Cortex of kidney (tissue), 1 donor: ENCODE data around the gene HYAL1.
"Not testable (repeated sequence)": the region's sequence is repeated elsewhere in the genome, so short reads cannot be mapped to it uniquely, and the experiment has no call there.

Experiments
- DNase-seq: peaks from one replicate; lab custom pipeline; 2025; lab: John Stamatoyannopoulos, UW

HYAL1 gene

GRCh38 chr3:50272911-50273688 lies 30.3 kb downstream of the HYAL1 start:
- DNase-seq = no peak

GRCh38 chr3:50272538-50272910 lies 30.9 kb downstream of the HYAL1 start:
- DNase-seq = not testable (repeated sequence)

DNA sequence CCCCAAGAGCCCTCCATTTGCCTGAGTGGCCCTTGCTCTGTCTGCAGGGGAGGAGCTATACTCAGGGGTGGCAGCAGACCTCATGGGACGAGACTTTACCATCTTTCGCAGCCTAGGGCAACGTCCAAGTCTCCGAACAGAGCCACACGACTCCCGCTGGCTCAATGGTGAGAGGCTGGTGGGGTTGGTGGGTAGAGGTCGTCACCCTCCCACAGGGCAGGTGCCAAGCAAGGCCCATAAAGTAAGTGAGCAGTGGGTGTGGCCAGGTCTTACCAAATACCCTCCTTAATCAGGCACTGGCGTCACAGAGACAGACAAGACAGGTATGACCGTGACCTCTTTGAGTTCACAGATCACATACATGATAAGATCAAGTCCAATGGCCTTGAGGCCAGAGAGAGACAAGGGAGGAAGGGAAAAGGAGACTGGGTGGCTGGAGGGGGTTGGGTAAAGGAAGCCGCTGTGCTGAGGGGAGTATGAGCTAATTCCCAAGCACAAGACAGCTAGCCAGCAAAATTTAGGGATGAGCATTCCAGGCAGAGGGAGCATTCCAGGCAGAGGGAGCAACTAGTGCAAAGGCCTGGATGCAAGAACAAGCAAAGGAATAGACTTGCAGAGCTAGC lies 31.9 kb downstream of the HYAL1 start:
- no peak for DNase-seq

- no peak for DNase-seq
Observed at GRCh38 chr3:50270422-50271224, 32.8 kb downstream of the HYAL1 start.

DNA sequence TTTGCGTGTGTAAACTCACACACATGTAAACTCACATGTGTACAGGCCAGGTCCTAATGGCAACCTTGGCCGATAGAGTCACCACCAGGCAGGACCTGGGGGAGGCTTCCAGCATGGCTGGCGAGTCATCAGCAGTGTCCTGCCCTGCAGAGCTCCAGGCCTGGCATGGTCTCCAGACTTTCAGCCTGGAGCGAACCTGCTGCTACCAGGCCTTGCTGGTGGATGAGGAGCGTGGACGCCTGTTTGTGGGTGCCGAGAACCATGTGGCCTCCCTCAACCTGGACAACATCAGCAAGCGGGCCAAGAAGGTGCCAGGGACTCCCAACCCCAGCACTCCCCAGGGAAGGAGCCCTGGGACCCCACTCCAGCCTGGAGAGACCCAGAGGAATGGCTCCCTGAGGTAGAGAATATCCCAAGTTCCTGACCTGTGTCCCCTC lies 33.4 kb downstream of the HYAL1 start:
- no peak for DNase-seq

DNA sequence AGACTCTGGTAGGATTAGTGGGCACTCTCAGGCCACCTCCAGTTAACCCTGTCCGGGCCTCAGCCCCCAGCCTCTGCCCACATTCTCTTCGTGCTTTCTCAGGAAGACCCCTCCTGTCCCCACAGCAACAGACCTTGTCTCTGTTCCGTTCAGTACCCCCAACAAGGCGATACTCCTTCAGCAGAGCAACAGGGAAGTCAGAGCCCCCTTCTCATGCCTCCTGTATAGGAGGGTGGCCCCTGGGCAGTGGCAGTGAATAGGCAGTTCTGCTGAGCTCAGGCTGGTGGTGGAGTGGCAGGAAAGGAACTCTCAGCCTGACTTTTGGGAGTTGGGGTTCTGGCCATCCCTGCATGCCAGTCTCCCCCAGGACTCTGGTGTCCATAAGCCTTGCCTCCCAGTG lies 33.9 kb downstream of the HYAL1 start:
- no peak for DNase-seq

GRCh38 chr3:50268703-50269451 lies 34.5 kb downstream of the HYAL1 start, which contains the start of gene SEMA3B:
Gene SEMA3B (plus strand): TSS chr3:50269147. CDS start chr3:50269241, 94 bp downstream.
- no peak for DNase-seq

GRCh38 chr3:50268276-50268675 lies 35.1 kb downstream of the HYAL1 start:
- DNase-seq = no peak

DNA sequence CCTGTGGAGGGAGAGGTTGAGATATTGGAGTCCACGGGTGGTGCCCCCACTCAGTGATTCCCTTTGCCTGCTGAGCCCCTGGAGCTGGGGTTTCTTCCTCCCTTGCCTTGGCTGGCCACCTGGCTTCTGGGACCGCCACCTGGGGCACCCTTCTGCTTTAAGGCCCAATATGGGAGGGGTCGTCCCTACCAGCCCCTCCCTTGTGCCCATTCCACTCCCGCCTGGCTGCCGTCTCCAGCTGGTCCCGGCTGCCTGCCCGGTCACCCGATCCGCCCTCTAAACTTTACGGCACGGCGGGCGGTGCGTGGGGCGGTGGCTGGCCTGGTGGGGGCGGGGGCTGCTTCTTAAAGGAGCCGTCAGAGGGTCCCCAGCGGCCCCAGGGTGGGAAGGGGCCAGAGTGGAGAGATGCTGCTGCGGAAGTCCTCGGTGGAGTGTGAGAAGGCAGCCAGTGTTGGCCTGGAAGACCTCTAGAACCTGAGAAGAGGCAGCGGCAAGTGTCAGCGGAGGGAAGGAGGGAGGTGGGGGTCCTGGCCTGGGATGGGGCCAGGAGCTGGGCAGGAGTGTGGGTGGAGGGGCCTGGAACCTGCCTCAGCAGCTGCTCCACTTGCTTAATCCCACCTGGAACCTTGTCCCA lies 36.0 kb downstream of the HYAL1 start:
- DNase-seq = no peak

- DNase-seq = no peak
Observed at GRCh38 chr3:50266836-50267235, 36.5 kb downstream of the HYAL1 start.

GRCh38 chr3:50266017-50266416 lies 37.4 kb downstream of the HYAL1 start:
- DNase-seq = no peak

DNA sequence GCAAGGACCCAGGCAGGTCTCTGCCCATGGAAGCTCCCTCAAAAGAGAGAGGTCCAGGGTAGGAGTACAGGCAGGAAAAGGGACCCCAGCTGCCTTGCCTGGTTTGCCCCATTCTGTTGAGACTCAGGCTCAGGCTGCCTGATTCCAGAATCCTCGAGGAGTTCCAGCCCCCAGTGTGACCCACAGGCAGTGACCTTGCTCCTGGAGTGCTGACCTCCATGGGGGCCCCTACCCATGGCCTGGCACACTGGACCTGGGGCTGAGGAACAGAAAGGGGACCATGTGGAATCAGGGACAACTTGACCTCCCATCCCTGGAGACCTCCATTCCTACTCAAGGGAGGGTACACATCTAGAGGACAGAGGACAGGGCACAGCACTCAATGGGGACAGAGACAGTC lies 37.8 kb downstream of the HYAL1 start:
- no peak for DNase-seq

GRCh38 chr3:50264964-50265485 lies 38.3 kb downstream of the HYAL1 start:
- DNase-seq = no peak

DNA sequence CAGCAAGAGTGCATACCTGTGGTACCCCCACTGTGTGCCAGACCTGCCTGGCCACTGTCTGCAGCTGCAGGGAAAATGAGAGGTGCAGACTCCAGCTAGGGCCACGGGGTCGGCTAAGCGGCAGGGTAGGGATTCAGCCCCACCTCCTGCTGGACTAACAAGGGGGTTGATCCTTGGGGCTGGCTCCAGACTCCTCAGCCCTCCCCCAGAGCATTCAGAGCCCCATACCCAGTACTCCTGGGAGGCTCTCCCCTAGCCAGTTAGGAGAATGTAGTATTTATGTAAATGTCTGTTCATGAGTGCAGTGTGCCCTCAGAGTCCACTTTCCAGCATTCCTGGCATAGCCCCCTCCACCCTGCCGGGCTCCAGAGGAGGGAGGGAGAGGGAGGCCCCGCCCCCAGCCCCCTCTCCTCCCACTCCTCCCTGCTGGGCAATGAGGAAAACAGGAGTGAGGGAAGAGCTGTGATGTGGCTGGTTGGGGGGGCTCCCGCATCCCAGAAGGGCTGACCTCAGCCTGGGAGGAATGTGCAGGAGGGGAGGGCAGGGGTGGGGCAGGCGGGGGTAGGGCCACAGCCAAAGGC lies 38.9 kb downstream of the HYAL1 start:
- DNase-seq = no peak

GRCh38 chr3:50263478-50264382 lies 39.6 kb downstream of the HYAL1 start:
- no peak for DNase-seq

GRCh38 chr3:50262778-50263177 lies 40.6 kb downstream of the HYAL1 start:
- no peak for DNase-seq

DNA sequence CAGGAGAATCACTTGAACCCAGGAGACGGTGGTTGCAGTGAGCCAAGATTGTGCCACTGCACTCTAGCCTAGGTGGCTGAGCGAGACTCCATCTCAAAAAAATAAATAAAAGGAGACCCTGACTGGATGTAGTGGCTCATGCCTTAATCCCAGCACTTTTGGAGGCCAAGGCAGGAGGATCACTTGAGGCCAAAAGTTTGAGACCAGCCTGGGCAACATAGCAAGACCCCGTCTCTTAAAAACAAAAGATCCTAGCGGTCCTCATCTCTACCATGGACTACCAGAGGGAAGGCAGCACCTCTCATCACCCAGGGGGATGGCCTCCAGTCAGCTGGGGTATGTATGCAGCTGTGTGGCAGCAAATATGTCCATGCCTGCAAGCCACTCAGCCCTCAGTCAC lies 41.2 kb downstream of the HYAL1 start:
- not testable (repeated sequence) for DNase-seq

GRCh38 chr3:50261505-50261904 lies 41.9 kb downstream of the HYAL1 start:
- no peak for DNase-seq

GRCh38 chr3:50260942-50261441 lies 42.4 kb downstream of the HYAL1 start:
- DNase-seq = no peak
